Stimulated activated CD4-positive, alpha-beta T cell treated with anti-CD3 and anti-CD28 coated beads, Interleukin-2, amount 100 ng/mL, for 24 hours (primary cell): ENCODE measurements around the gene KIT.

Source experiments
- DNase-seq, 2 donors: peaks; one replicate each; pipeline ENCODE4 v3.0.0-alpha.2; 2020

Gene KIT

GRCh38 chr4:54661686-54662085 lies 3.9 kb downstream of the KIT start:
- no peak for DNase-seq

DNA sequence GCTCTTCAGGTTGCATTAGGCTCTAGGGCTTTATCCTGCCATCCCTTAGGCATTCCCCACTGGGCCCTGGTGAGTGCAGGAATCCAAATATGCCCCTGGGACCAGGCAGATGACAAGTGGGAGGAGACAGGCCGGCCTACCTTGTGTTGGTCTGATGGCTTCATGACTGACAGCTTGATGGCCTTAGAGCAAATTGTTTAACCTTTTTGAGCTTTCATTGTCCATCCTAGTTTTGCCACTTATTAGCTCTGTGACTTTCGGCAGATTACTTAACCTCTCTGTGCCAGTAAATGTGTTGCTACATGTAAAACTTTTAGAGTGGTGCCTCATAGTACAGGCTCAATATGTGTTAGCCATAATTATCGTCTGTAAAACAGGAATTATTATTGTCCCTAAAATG lies 4.4 kb downstream of the KIT start:
- DNase-seq, result no peak

DNA sequence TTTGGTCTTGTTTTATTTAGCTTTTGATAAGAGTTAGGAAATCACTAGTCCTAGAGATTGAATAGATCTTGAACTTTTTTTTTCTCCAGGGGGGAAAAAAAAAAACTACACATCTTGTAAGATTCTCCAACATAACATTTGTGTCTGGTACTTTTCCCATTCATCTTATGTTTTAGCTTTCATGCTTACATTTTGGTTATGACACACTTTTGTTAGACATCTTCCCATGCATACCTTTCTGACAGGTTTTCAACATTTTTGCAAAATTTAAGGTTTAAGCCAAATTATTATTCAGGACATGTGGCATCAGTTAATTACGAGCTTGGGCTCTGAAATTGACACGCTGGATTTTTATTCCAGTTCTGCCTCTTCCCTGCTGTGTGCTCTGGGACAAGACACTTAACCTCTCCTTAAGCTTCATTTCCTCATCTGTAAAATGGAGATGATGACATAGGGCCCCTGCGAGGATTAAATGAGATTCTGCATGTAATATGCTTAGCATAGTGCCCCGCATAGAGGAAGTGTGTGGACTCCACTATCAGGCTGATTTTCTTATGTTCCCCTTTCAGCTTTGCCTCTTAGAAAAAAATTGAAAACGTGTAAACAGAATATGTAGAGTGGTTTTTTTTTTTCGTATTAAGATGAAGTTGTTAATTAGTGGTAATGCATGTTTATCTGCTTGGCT lies 5.3 kb downstream of the KIT start:
- DNase-seq, result no peak

DNA sequence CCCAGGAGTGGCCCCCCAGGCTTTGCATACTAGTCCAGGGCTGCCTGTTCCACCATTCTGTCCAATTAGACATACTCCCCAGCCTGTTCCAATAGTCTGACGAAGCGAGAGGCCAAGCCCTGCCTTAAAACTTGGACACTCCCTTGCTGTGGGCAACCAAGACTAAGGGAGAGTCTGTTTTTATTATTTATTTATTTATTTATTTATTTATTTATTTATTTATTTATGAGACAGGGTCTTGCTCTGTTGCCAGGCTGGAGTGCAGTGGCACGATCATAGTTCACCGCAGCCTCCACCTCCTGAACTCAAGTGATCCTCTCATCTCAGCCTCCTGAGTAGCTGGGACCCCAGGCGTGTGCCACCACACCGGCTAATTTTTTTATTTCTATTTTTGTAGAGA lies 6.6 kb downstream of the KIT start:
- DNase-seq, result no peak

DNA sequence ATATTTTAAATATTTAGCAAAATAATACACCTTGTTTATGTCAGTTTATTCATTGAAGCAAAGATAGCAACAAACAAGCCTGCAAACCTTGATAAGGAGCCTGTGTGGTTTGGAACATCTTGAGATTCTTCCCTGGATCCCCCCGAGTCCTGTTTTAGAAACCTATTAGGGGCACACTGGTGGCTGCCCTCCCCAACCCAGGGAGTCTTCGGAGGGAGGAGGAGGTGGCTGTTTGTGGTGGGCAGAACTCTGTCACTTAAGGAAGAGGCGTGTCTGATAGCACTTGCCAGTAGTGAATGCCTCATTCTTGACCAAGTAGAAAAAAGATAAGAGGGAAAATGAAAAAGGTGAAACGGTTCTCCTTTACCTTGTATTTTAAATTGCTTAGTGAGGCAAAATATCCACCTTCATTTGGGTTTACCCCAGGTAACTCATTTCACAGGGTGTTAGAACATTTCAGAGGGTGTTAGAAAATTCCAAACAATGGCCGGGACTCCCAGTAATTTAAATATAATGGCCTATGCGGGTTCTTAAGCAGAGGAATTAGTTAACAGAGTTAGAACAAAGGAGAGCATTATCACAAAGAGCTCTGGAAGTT lies 10.4 kb downstream of the KIT start:
- DNase-seq, result no peak

DNA sequence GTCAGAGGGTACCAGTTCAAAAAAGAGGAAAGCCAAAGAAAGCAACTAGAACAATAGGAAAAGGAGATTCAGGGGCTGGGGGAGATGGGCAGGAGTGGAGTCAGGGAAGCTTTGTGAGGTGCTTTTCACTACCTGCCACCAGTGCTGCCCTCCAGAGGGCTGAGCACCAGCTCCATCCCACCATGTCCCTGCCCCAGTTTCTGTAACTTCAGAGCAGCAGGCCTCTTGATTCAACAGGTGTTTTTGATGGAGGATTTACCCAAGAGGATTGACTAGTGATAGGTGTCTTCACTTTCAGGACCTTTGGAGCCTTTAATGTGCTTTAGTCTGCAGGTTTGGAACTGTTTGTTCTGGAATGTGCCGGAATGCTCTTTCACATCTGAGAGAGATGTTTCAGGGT lies 12.1 kb downstream of the KIT start:
- no peak for DNase-seq

GRCh38 chr4:54675721-54676461 lies 18.1 kb downstream of the KIT start:
- no peak for DNase-seq

DNA sequence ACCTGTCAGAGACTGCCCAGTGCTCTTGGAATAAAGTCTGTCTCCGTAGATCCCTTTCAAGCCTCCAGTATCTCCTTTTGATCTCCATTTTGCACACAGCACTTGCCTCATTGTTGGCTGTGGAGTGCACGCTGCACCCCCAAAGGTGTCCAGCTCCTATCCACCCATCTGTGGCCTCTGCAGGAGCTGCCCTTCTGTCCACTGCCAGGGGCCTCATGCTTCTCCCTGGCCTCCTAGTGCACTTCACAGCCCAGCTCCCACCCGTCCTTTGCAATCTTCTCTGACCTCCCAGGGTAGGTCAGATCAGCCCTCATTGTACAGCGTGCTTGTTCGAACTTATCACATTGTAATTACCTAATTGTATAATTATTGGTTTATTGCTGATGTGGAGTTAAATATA lies 18.9 kb downstream of the KIT start:
- no peak for DNase-seq

GRCh38 chr4:54677416-54677815 lies 19.7 kb downstream of the KIT start:
- no peak for DNase-seq

- no peak for DNase-seq
Observed at GRCh38 chr4:54677853-54678650, 20.3 kb downstream of the KIT start.

DNA sequence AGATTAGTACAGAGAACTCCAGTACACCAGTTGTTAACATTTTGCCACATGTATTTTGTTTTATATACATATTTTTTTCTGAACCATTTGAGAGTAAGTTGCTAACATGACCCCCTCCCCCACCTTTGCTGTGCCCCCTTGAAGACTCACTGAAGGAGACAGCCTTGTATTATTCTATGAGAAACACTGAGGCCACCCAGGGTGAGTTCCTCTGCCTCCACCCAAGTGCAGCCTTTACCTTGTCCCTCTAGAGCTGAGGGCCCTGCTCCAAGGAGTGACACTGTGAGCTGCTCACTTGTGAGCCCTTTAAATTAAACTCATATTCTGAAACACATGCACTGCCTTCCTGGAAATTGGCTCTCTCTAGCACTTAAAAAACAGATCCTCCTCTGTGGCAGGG lies 21.1 kb downstream of the KIT start:
- DNase-seq, result no peak

- no peak for DNase-seq
Observed at GRCh38 chr4:54679813-54680212, 22.1 kb downstream of the KIT start.

DNA sequence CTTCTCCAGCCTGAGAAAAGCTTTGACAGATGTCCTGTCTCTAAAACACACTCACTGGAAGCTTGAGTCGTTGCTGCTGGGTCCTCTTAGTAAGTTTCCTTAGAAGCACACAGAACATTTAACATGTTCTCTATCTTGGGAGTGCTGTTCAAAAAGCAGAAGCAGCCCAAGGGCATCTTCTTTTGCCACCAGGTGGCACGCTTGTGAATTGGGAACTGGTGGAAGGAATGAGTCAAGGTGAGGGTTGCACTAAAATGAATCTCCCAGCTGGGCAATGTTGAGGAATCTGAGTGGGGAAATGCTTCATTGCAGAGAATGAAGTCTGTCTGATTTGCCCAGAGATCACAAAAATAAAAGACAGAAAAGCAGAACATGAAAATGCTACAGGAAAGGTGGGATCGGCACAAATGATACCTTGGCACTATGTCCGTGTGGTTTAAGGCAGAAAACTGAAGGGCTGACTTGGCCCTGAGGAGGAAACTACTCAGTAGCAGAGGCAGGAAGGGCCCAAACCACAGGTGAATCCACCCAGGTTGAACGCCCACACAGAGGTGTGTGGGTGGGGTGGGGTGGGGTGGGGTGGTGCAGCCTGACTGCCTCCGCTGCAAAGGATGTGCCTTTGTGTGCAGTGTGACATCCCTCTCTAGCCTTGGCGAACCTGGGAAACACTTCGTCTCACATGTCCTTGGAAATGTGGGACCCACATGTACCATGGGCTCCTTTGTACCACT lies 26.0 kb downstream of the KIT start:
- peak; percentile 56 to 63 for DNase-seq

- DNase-seq, result no peak
Observed at GRCh38 chr4:54685810-54686209, 28.1 kb downstream of the KIT start.

DNA sequence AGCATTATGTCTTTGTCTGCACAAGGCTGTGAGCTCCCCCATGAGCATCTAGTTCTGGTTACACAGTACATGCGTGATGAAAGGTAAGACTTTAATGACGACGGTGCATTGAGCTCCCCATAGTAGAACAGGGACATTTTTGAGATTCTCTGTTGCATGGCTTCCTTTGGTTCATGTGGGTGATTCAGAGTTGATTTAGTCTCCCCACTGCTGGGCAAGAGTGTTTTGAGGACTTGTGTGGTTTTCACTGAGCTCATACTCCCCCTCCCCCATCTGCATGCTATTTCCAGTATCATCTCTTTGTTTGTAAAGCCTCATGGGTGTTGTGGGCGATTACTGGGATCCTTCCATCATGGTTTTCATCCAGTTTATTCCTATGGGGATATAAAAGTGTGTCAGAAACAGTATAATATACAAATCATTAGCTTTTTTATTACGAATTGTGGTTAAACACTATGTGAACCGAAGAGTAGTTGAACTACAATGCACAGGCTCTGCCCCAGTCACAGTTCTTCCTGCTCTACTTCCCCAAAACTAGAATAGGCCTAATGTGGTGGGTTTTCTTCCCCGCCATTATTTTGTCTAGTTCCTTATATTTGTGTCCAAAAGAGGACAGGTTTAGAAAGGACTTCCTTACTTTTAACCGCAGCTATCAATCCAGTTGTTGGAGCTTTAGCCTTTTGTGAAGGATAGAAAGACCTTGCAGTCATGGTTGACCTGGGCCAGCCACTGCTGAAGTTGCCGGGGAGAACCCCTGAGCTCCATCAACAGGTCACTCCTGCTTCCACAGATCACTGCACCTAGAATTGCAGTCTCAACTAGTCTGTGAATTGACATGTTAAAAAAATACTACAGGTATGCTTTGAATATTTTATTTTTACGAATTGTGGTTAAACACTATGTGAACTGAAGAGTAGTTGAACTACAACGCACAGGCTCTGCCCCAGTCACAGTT lies 30.4 kb downstream of the KIT start:
- DNase-seq, result no peak

- DNase-seq, result no peak
Observed at GRCh38 chr4:54695337-54695736, 37.6 kb downstream of the KIT start.

DNA sequence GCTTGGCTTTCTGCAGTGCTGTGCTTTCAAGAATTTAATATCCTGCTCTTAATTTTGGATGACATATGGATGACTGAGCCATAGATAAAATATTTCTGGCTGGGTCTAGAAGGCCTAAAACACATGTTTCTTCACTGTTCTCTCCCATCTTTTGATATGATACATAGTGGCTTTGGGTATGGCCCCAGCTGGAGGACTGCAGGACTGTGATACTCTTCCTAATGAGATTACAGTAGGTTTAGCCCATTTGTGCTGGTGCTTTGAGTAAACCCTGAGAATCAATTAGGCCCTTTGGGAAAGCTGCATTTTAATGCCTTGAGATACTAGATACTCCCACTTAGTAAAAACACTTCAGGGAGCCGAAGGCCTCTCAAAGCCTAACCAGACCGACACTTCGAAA lies 38.0 kb downstream of the KIT start:
- no peak for DNase-seq

DNA sequence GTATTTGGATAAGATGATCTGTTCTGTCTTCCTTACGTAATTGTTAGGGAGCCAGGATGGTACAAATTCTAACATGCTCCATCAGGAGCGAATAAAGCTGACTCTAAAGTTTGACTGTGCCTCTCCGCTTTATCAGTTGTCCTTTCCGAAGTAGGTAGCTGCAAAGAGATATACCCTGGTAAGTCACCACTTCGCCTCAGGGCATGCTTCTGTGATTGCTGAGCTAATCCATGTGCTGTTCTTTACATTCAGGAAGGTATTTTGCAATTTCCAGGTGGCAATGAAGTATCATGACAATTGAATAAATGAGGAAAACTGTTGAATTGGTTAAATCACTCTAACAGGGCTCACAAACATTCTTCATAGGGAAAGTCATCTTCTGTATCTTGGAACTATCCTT lies 38.9 kb downstream of the KIT start:
- no peak for DNase-seq

DNA sequence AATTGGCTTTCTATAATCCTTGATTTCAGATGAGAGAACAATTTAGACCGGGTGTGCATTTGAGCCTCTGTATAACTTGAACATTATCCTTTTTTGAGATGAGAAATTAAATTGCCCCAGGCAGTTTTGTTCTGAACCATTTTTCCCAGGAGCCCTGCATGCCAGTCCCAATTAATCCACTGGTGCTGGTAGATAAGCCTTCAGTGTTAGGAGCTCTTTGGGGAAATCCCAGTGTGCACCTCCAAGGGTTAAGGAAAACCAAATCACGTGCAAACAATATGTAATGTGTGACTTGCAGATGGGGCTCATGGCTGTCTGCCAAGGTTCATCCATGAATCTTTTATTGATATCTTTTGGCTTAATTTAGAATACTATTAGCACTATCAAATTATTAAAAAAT lies 43.2 kb downstream of the KIT start:
- DNase-seq, result no peak

DNA sequence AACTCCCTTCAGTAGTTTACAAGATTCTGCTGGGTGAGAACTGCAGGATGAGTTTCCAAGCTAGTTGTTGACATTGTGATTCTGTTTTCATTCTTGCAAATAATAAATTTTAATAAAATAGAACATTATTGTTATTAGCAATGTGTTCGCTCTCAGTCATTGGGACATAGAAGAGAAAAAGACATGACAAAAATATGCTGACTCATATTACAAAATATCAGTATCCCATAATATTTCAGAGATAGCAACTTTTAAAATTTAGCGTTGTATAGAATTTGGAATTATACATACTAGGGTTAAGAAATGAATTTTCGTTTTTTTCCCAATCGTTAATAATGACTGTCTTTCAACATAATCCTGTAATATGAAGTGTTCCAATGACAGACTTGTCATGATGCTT lies 45.4 kb downstream of the KIT start:
- no peak for DNase-seq

GRCh38 chr4:54707406-54707805 lies 49.6 kb downstream of the KIT start:
- DNase-seq, result no peak
